GM21723 (cell line): ENCODE measurements around the gene LOXL4.

Source experiments
- ATAC-seq: cut with Tn5 transposase; IDR thresholded peaks from one replicate; pipeline ENCODE4 v1.9.1; 2021; ENCODE audit warnings: mild to moderate bottlenecking, moderate library complexity; ENCODE audit not compliant: unreplicated experiment

The LOXL4 gene

GRCh38 chr10:98267894-98268693 is at the start of gene LOXL4:
Gene LOXL4, minus strand, starts transcription at chr10:98268194. Its CDS starts 5,175 bp downstream, at chr10:98263019.
- ATAC-seq = no peak

- ATAC-seq = no peak
These were observed 48.7 kb upstream of the LOXL4 start for GRCh38 chr10:98316661-98317060.

GRCh38 chr10:98316170-98316569 is 48.2 kb upstream of the LOXL4 start:
- ATAC-seq = no peak

GRCh38 chr10:98314532-98315284 is 46.7 kb upstream of the LOXL4 start:
- no peak for ATAC-seq

- ATAC-seq = no peak
These were observed 45.6 kb upstream of the LOXL4 start for GRCh38 chr10:98313598-98313997.

- no peak for ATAC-seq
These were observed 44.8 kb upstream of the LOXL4 start for GRCh38 chr10:98312822-98313221.

- ATAC-seq = no peak
These were observed 44.4 kb upstream of the LOXL4 start for GRCh38 chr10:98312349-98312748.

- ATAC-seq = no peak
These were observed 42.7 kb upstream of the LOXL4 start for GRCh38 chr10:98310701-98311100.

- no peak for ATAC-seq
These were observed 41.7 kb upstream of the LOXL4 start for GRCh38 chr10:98309366-98310355.

- no peak for ATAC-seq
These were observed 40.8 kb upstream of the LOXL4 start for GRCh38 chr10:98308669-98309365.

- ATAC-seq = no peak
These were observed 40.0 kb upstream of the LOXL4 start for GRCh38 chr10:98307916-98308541.

- ATAC-seq = no peak
These were observed 38.5 kb upstream of the LOXL4 start for GRCh38 chr10:98306501-98306900.

GRCh38 chr10:98303569-98303968 is 35.6 kb upstream of the LOXL4 start:
- ATAC-seq = no peak

GRCh38 chr10:98302741-98303365 is 34.9 kb upstream of the LOXL4 start:
- no peak for ATAC-seq

GRCh38 chr10:98301664-98302319 is 33.8 kb upstream of the LOXL4 start:
- ATAC-seq = no peak

GRCh38 chr10:98300526-98301229 is 32.7 kb upstream of the LOXL4 start:
- ATAC-seq = no peak

- no peak for ATAC-seq
These were observed 31.3 kb upstream of the LOXL4 start for GRCh38 chr10:98299341-98299740.

GRCh38 chr10:98296524-98296923 is 28.5 kb upstream of the LOXL4 start:
- ATAC-seq = no peak
